ENCODE results near the gene FYCO1. TPM values are rescaled to one million over a fixed set of nuclear protein-coding genes. Genes with fewer than 3 reads are reported as not detected.

The FYCO1 gene
- total and polyA plus RNA-seq, 7 donors = 14.0 to 129 (median 68.3) TPM

DNA sequence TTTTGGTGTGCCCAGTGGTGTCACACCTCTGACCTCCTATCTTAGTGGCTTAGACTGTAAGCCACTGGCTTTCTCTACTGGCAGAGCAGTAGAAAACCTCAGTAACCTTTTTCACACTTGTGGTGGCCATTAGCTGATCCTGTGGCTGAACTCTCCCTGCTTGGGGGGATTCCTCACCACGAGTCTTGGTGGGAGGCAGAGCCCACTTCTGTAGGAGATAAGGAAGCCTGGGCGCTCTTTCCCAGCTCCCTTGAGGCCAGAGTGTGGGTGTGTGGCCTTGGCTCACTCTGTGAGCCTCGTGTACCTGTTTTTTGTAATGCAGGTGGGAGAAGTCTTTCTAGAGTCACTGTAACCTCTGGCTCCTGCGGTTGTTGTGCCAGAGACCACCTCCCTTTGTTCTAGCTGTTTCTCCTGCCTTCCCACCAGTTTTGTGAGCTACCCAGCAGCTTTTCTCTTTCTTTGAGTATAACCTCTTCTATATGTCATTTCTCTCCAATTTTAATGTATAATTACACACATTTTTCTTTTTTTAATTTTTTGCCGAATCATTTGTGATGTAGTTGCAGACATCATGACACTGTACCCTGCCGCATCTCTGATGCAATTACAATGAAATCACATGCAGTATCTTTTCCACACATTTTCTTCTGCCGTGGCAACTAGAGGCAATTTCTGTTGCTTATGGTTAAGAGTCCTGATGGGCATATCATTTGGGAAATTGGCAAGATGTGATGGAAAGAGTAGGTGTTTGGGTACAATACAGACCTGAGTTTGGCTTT is 17.9 kb upstream of the FYCO1 start:
- 78 to 80% (median 80%) methylated on average over 7 of the region's 7 CpGs for WGBS, 3 donors
- H3K27ac ChIP-seq = no peak overlapping the region
- H3K36me3 ChIP-seq (ENCODE audit: insufficient read depth in 1 of 2, low read depth in 1 of 2) = no peaks in the 10 kb centered on the region
- no peak overlapping the region for H3K4me3 ChIP-seq
- TF ChIP-seq, protein P1, sequence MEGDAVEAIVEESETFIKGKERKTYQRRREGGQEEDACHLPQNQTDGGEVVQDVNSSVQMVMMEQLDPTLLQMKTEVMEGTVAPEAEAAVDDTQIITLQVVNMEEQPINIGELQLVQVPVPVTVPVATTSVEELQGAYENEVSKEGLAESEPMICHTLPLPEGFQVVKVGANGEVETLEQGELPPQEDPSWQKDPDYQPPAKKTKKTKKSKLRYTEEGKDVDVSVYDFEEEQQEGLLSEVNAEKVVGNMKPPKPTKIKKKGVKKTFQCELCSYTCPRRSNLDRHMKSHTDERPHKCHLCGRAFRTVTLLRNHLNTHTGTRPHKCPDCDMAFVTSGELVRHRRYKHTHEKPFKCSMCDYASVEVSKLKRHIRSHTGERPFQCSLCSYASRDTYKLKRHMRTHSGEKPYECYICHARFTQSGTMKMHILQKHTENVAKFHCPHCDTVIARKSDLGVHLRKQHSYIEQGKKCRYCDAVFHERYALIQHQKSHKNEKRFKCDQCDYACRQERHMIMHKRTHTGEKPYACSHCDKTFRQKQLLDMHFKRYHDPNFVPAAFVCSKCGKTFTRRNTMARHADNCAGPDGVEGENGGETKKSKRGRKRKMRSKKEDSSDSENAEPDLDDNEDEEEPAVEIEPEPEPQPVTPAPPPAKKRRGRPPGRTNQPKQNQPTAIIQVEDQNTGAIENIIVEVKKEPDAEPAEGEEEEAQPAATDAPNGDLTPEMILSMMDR (IDR thresholded peaks at IDR 0.05) = no peak
- ATAC-seq (no peak), DNase-seq (no peak)
- H3K27me3 ChIP-seq (ENCODE audit: insufficient read depth in 3 of 3, low read length in 2 of 3) = no peaks in the 10 kb centered on the region
- H3K9me3 ChIP-seq = no peaks in the 10 kb centered on the region
- intact Hi-C loops (cut with DNase I) = no loop called here
- H3K4me1 ChIP-seq = no peaks in the 10 kb centered on the region

DNA sequence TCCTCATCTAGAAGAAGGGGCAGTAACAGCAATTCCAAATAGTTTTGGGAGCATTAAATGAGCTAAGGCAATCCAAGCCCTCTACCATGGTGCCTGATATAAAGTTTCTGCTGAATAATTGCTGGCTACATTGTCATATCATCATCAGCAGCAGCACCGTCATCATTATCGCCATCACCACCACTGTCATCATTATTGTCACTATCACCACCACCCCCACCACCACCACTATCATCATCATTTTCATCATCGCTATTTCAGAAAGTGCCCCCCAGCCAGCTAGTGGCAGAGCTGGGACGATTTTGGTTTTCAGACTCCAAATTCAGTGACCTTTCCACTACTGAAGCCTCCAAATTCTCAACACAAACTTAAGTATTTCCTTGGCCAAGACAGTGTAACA is 16.6 kb upstream of the FYCO1 start:
- no peak for DNase-seq
- Histone ChIP-seq H3K9me3 (no peaks in the 10 kb centered on the region), H3K4me3 (no peak overlapping the region), H3K36me3 (ENCODE audit: insufficient read depth in 1 of 2, low read depth in 1 of 2) (no peaks in the 10 kb centered on the region), H3K27ac (no peak overlapping the region), H3K4me1 (peaks cover 6% of the 10 kb centered on the region), H3K27me3 (ENCODE audit: insufficient read depth in 3 of 3, low read length in 2 of 3) (no peaks in the 10 kb centered on the region)
- ATAC-seq = no peak
- intact Hi-C loops (cut with DNase I) = no loop called here
- WGBS, 3 donors = 81 to 88% (median 84%) methylated on average over 4 of the region's 4 CpGs
- TF ChIP-seq, protein P1 (IDR thresholded peaks at IDR 0.05) = no peak

DNA sequence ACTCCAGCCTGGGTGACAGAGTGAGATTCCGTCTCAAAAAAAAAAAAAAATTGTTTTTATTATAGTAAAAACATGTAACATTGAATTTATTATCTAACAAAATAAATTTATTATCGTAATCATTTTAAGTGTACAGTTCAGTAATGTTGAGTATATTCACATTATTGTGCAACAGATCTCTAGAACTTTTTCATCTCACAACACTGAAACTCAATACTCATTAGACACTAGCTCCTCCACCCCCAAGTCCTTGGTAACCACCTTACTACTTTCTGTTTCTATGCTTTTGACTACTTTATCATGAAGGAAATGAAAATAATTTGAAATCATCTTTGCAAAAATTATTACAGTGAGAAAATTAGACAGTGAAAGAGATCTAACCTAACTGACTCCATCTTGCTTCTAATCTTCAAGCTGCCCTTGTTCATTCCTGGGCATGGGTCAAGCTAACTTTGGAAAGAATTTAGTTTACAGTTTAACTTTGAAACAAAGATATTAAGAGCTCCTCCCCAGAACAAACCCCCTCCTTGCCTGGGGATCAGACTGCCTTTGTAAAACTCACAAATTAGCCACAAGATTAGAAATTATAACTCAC is 15.0 kb upstream of the FYCO1 start:
- Histone ChIP-seq H3K4me3 (no peak overlapping the region), H3K36me3 (ENCODE audit: insufficient read depth in 1 of 2, low read depth in 1 of 2) (no peaks in the 10 kb centered on the region), H3K27ac (no peak overlapping the region), H3K27me3 (ENCODE audit: insufficient read depth in 3 of 3, low read length in 2 of 3) (no peaks in the 10 kb centered on the region), H3K4me1 (peaks cover 15% of the 10 kb centered on the region), H3K9me3 (no peaks in the 10 kb centered on the region)
- TF ChIP-seq, protein P1 (IDR thresholded peaks at IDR 0.05) = no peak
- DNase-seq (no peak), ATAC-seq (no peak)
- WGBS, 3 donors = 91 to 98% (median 95%) methylated on average over 2 of the region's 2 CpGs
- intact Hi-C loops (cut with DNase I) = no loop called here

DNA sequence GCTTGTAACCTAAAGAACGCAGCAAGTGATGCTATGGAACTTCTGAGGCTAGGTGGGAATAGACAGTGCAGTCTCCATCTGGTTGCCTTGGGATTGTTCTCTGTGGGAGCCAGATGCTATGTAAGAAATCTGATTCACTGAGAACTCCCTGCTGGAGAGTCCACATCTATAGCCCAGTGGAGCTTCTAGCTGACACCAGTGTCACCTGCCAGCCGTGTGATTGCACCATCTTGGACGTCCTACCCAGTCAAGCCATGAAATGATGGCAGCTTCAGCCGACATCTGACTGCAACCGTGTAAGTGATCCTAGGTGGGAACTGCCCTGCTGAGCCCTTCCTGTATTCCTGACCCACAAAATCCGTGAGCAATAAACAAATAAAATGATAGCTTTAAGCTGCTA is 12.4 kb upstream of the FYCO1 start:
- Histone ChIP-seq H3K36me3 (ENCODE audit: insufficient read depth in 1 of 2, low read depth in 1 of 2) (no peaks in the 10 kb centered on the region), H3K27me3 (ENCODE audit: insufficient read depth in 3 of 3, low read length in 2 of 3) (no peaks in the 10 kb centered on the region), H3K4me1 (peaks cover 15% of the 10 kb centered on the region), H3K9me3 (no peaks in the 10 kb centered on the region), H3K4me3 (no peak overlapping the region), H3K27ac (peak overlapping the region; percentile 39)
- ATAC-seq (peak; percentile 89 to 96 (median 95)), DNase-seq (peak; percentile 30 to 78)
- 41 to 64% (median 42%) methylated on average over 6 of the region's 6 CpGs for WGBS, 3 donors
- intact Hi-C loops (cut with DNase I) = loop anchor here in 1 of 2 donors (5.0 kb wide), 1 partner anchor 69 kb away; no protein-coding TSS in a partner anchor
- TF ChIP-seq, protein P1 (IDR thresholded peaks at IDR 0.05) = no peak

Measured in psoas muscle (tissue), 8 donors.